ENCODE results near the gene SIM2. TPM values are rescaled to one million over a fixed set of nuclear protein-coding genes. Genes with fewer than 3 reads are reported as not detected.

Gene SIM2
- total RNA-seq, 1 donor from 2014 or later, result 9.2 TPM

DNA sequence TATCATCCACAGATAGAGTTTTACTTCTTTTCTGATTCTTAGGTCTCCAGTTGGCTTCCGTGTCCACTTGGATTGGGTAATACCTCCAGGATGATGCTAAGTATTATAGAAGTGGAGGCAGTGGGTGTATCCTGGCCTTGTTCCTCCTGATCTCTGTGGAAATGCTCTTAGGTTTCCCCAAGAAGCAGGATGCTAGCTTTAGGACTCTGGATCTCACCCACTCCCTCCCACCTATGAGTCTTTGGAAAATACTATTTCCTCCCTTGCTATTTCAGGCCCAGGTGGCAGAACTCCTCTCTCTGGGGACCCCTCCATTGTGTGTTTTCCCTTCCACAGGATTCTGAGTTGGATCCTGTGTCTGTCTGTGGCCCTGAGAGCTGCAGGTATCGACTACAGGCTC, 86.7 kb downstream of the SIM2 start:
- TF ChIP-seq, protein P1, sequence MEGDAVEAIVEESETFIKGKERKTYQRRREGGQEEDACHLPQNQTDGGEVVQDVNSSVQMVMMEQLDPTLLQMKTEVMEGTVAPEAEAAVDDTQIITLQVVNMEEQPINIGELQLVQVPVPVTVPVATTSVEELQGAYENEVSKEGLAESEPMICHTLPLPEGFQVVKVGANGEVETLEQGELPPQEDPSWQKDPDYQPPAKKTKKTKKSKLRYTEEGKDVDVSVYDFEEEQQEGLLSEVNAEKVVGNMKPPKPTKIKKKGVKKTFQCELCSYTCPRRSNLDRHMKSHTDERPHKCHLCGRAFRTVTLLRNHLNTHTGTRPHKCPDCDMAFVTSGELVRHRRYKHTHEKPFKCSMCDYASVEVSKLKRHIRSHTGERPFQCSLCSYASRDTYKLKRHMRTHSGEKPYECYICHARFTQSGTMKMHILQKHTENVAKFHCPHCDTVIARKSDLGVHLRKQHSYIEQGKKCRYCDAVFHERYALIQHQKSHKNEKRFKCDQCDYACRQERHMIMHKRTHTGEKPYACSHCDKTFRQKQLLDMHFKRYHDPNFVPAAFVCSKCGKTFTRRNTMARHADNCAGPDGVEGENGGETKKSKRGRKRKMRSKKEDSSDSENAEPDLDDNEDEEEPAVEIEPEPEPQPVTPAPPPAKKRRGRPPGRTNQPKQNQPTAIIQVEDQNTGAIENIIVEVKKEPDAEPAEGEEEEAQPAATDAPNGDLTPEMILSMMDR (IDR thresholded peaks at IDR 0.05; ENCODE audit: insufficient read depth, low read depth, low read length), result no peak
- TF ChIP-seq EZH2 (IDR thresholded peaks at IDR 0.05; ENCODE audit: insufficient read depth, low read length), result no peak
- FAIRE-seq, result no peak
- no peak overlapping the region for H3K4me3 Mint-ChIP-seq (ENCODE audit: unreplicated experiment)
- Histone ChIP-seq H3K4me3 (ENCODE audit: insufficient read depth, low read depth, low read length) (no peak overlapping the region), H2AFZ (ENCODE audit: low read depth, low read length) (no peak overlapping the region), H3K27ac (ENCODE audit: low read depth, low read length) (no peak overlapping the region), H3K9ac (ENCODE audit: low read length) (no peak overlapping the region), H3K36me3 (ENCODE audit: insufficient read depth, low read length) (no peaks in the 10 kb centered on the region), H3K79me2 (ENCODE audit: insufficient read depth, low read length) (no peaks in the 10 kb centered on the region), H3K27me3 (ENCODE audit: insufficient read depth, low read length) (no peaks in the 10 kb centered on the region), H4K20me1 (ENCODE audit: insufficient read depth, low read length) (no peaks in the 10 kb centered on the region), H3K9me3 (ENCODE audit: insufficient read depth, low read depth, low read length) (no peaks in the 10 kb centered on the region), H3K4me1 (ENCODE audit: insufficient read depth, low read length) (peaks cover 10% of the 10 kb centered on the region), H3K4me2 (ENCODE audit: low read length) (no peak overlapping the region)
- no peak overlapping the region for H3K27ac Mint-ChIP-seq (ENCODE audit: unreplicated experiment)
- peaks cover under 1% of the 10 kb centered on the region for H3K9me3 Mint-ChIP-seq (ENCODE audit: unreplicated experiment)
- no peak for DNase-seq (ENCODE audit: low read depth)
- H3K4me1 Mint-ChIP-seq (ENCODE audit: low read depth, unreplicated experiment), result peaks cover 15% of the 10 kb centered on the region
- peaks cover 3% of the 10 kb centered on the region for H3K36me3 Mint-ChIP-seq (ENCODE audit: low read depth, unreplicated experiment)
- H3K27me3 Mint-ChIP-seq (ENCODE audit: low read depth, unreplicated experiment), result no peaks in the 10 kb centered on the region

DNA sequence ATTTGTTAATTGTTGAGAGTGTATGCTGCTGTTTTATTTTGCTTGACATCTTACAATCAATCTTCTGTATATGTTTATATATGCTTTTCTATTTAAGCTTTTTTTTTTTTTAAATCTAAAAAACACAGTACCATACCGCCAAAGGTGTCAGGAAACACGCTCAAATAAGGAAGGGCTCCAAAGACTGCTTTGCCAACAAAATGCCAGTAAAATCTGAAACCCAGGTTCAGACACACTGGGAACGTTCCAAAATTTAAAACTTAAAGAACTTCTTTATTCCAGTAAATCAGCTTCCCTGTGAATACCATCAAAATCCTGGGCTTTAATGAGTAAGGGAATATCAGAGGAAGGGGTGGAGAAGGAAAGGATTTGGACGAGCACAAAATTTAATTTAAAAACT, 87.3 kb downstream of the SIM2 start:
- Histone ChIP-seq H2AFZ (ENCODE audit: low read depth, low read length) (no peak overlapping the region), H3K79me2 (ENCODE audit: insufficient read depth, low read length) (no peaks in the 10 kb centered on the region), H3K4me3 (ENCODE audit: insufficient read depth, low read depth, low read length) (no peak overlapping the region), H3K27me3 (ENCODE audit: insufficient read depth, low read length) (no peaks in the 10 kb centered on the region), H3K36me3 (ENCODE audit: insufficient read depth, low read length) (no peaks in the 10 kb centered on the region), H3K4me1 (ENCODE audit: insufficient read depth, low read length) (peaks cover 10% of the 10 kb centered on the region), H3K4me2 (ENCODE audit: low read length) (no peak overlapping the region), H3K9ac (ENCODE audit: low read length) (no peak overlapping the region), H4K20me1 (ENCODE audit: insufficient read depth, low read length) (no peaks in the 10 kb centered on the region), H3K27ac (ENCODE audit: low read depth, low read length) (no peak overlapping the region), H3K9me3 (ENCODE audit: insufficient read depth, low read depth, low read length) (no peaks in the 10 kb centered on the region)
- H3K4me3 Mint-ChIP-seq (ENCODE audit: unreplicated experiment), result no peak overlapping the region
- no peak for TF ChIP-seq EZH2 (IDR thresholded peaks at IDR 0.05; ENCODE audit: insufficient read depth, low read length)
- TF ChIP-seq, protein P1 (IDR thresholded peaks at IDR 0.05; ENCODE audit: insufficient read depth, low read depth, low read length), result no peak
- no peak for FAIRE-seq
- no peaks in the 10 kb centered on the region for H3K9me3 Mint-ChIP-seq (ENCODE audit: unreplicated experiment)
- no peaks in the 10 kb centered on the region for H3K27me3 Mint-ChIP-seq (ENCODE audit: low read depth, unreplicated experiment)
- no peak for DNase-seq (ENCODE audit: low read depth)
- H3K27ac Mint-ChIP-seq (ENCODE audit: unreplicated experiment), result no peak overlapping the region
- H3K36me3 Mint-ChIP-seq (ENCODE audit: low read depth, unreplicated experiment), result peaks cover 3% of the 10 kb centered on the region
- peaks cover 18% of the 10 kb centered on the region for H3K4me1 Mint-ChIP-seq (ENCODE audit: low read depth, unreplicated experiment)

DNA sequence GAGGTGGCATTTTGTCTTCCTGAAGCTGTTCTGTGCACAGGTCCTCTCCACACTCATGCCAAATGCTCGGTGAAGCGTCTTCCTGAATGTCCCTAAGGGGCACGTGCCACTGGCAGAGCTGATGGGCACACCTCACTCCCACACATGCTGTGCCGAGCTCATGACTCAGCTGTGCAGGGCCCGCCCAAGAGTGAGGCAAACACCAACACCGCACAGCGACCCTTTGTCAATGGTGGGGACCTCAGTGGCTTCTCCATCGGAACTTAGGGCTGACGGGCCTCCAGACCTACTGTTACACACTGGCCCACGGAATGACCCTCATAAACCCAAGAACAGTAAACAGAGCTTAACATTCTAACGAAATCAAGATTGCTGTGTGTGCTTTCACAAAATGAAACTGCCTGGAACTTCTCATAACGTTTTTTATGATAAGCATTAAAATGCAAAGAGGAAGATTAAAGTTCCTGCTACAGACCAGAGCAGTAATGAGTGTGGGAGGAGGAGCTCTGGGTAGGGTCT, 89.3 kb downstream of the SIM2 start:
- Histone ChIP-seq H3K36me3 (ENCODE audit: insufficient read depth, low read length) (no peaks in the 10 kb centered on the region), H3K4me1 (ENCODE audit: insufficient read depth, low read length) (peaks cover 14% of the 10 kb centered on the region), H3K4me2 (ENCODE audit: low read length) (peak overlapping the region; percentile 17), H3K9me3 (ENCODE audit: insufficient read depth, low read depth, low read length) (no peaks in the 10 kb centered on the region), H3K27me3 (ENCODE audit: insufficient read depth, low read length) (no peaks in the 10 kb centered on the region), H4K20me1 (ENCODE audit: insufficient read depth, low read length) (no peaks in the 10 kb centered on the region), H3K27ac (ENCODE audit: low read depth, low read length) (no peak overlapping the region), H3K9ac (ENCODE audit: low read length) (no peak overlapping the region), H3K79me2 (ENCODE audit: insufficient read depth, low read length) (no peaks in the 10 kb centered on the region), H2AFZ (ENCODE audit: low read depth, low read length) (no peak overlapping the region), H3K4me3 (ENCODE audit: insufficient read depth, low read depth, low read length) (no peak overlapping the region)
- no peak overlapping the region for H3K4me3 Mint-ChIP-seq (ENCODE audit: unreplicated experiment)
- no peak for FAIRE-seq
- H3K27me3 Mint-ChIP-seq (ENCODE audit: low read depth, unreplicated experiment), result no peaks in the 10 kb centered on the region
- DNase-seq (ENCODE audit: low read depth), result no peak
- H3K4me1 Mint-ChIP-seq (ENCODE audit: low read depth, unreplicated experiment), result peaks cover 17% of the 10 kb centered on the region
- H3K36me3 Mint-ChIP-seq (ENCODE audit: low read depth, unreplicated experiment), result peaks cover 3% of the 10 kb centered on the region
- no peaks in the 10 kb centered on the region for H3K9me3 Mint-ChIP-seq (ENCODE audit: unreplicated experiment)
- no peak for TF ChIP-seq EZH2 (IDR thresholded peaks at IDR 0.05; ENCODE audit: insufficient read depth, low read length)
- TF ChIP-seq, protein P1 (IDR thresholded peaks at IDR 0.05; ENCODE audit: insufficient read depth, low read depth, low read length), result no peak
- no peak overlapping the region for H3K27ac Mint-ChIP-seq (ENCODE audit: unreplicated experiment)

Data from astrocyte (in vitro differentiated cells and primary cell).